Measurements from ENCODE around the gene U2AF2. TPM values are rescaled to one million over a fixed set of nuclear protein-coding genes. Genes with fewer than 3 reads are reported as not detected.

U2AF2 gene
- polyA plus RNA-seq, 3 donors = 5.3 to 166 (median 5.4) TPM

GRCh38 chr19:55652311-55653128, 2.3 kb upstream of the U2AF2 start:
- H4K20me1 ChIP-seq (ENCODE audit: insufficient read depth, low read length) = peaks cover 23% of the 10 kb centered on the region
- H3K4me2 ChIP-seq (replicated peaks; ENCODE audit: extremely low read depth, low read length, poor library complexity, severe bottlenecking) = peak overlapping the region; percentile 84
- H3K27ac ChIP-seq (ENCODE audit: low read depth in 1 of 2, low read length in 2 of 2) = no peak overlapping the region
- no peaks in the 10 kb centered on the region for H3K9me3 ChIP-seq (replicated peaks in 1 of 2; ENCODE audit: control insufficient read depth in 1 of 2, insufficient read depth in 1 of 2, low read length in 2 of 2)
- H3K9ac ChIP-seq (ENCODE audit: insufficient read depth, low read length, poor library complexity, severe bottlenecking) = no peak overlapping the region
- H3K27me3 ChIP-seq (ENCODE audit: control insufficient read depth in 2 of 2, insufficient read depth in 2 of 2, low read length in 2 of 2) = no peaks in the 10 kb centered on the region
- Mint-ChIP-seq H3K27me3 (ENCODE audit: low read depth in 3 of 3) (peaks cover 7 to 10% (median 8%) of the 10 kb centered on the region in 3 donors), H3K36me3 (peaks cover under 1 to 14% of the 10 kb centered on the region in 2 donors), H3K27ac (peak overlapping the region in 1 of 7 donors; percentile 41), H3K9me3 (peaks cover 0 to 2% (median 0%) of the 10 kb centered on the region in 7 donors), H3K4me1 (peaks cover 38% of the 10 kb centered on the region), H3K4me3 (no peak overlapping the region)
- peaks cover 26% of the 10 kb centered on the region for H3K79me2 ChIP-seq (ENCODE audit: insufficient read depth, low read length)
- intact Hi-C loops (cut with micrococcal nuclease) = loop anchor here in 1 of 2 donors (10.0 kb wide), 1 partner anchor 1458 kb away; the partner anchor contains the start of gene TSEN34
- DNase-seq = peak in 1 of 3 donors; percentile 14
- H3K4me3 ChIP-seq (replicated peaks in 1 of 3; ENCODE audit: low read depth in 2 of 3, low read length in 3 of 3) = no peak overlapping the region
- no peak for TF ChIP-seq CTCF (IDR thresholded peaks at IDR 0.05)
- H3K36me3 ChIP-seq (replicated peaks in 1 of 2; ENCODE audit: control insufficient read depth in 1 of 2, insufficient read depth in 2 of 2, low read length in 2 of 2) = peaks cover 0 to 3% of the 10 kb centered on the region in 2 donors
- H3K4me1 ChIP-seq (ENCODE audit: control insufficient read depth in 1 of 2, insufficient read depth in 2 of 2, low read length in 2 of 2) = peaks cover 42 to 47% of the 10 kb centered on the region in 2 donors
- WGBS (ENCODE audit: insufficient coverage) = 94% methylated on average over 61 of the region's 71 CpGs
- no peak overlapping the region for H2AFZ ChIP-seq (ENCODE audit: insufficient read depth, low read depth, low read length, poor library complexity, severe bottlenecking)

- Histone ChIP-seq H4K20me1 (ENCODE audit: insufficient read depth, low read length) (peaks cover 36% of the 10 kb centered on the region), H3K36me3 (replicated peaks in 1 of 2; ENCODE audit: control insufficient read depth in 1 of 2, insufficient read depth in 2 of 2, low read length in 2 of 2) (peaks cover 0 to 13% of the 10 kb centered on the region in 2 donors), H3K27me3 (ENCODE audit: control insufficient read depth in 2 of 2, insufficient read depth in 2 of 2, low read length in 2 of 2) (no peaks in the 10 kb centered on the region), H3K9me3 (replicated peaks in 1 of 2; ENCODE audit: control insufficient read depth in 1 of 2, insufficient read depth in 1 of 2, low read length in 2 of 2) (no peaks in the 10 kb centered on the region), H3K4me2 (replicated peaks; ENCODE audit: extremely low read depth, low read length, poor library complexity, severe bottlenecking) (peak overlapping the region; percentile 84), H3K4me3 (replicated peaks in 1 of 3; ENCODE audit: low read depth in 2 of 3, low read length in 3 of 3) (peak overlapping the region; percentile 43 to 89 (median 86)), H3K4me1 (ENCODE audit: control insufficient read depth in 1 of 2, insufficient read depth in 2 of 2, low read length in 2 of 2) (peaks cover 38 to 46% of the 10 kb centered on the region in 2 donors), H3K9ac (ENCODE audit: insufficient read depth, low read length, poor library complexity, severe bottlenecking) (peak overlapping the region; percentile 70), H2AFZ (ENCODE audit: insufficient read depth, low read depth, low read length, poor library complexity, severe bottlenecking) (peak overlapping the region; percentile 79), H3K79me2 (ENCODE audit: insufficient read depth, low read length) (peaks cover 39% of the 10 kb centered on the region), H3K27ac (ENCODE audit: low read depth in 1 of 2, low read length in 2 of 2) (peak overlapping the region; percentile 94 to 98)
- H3K27me3 Mint-ChIP-seq (ENCODE audit: low read depth in 3 of 3) = peaks cover 3 to 7% (median 4%) of the 10 kb centered on the region in 3 donors
- intact Hi-C loops (cut with micrococcal nuclease) = loop anchor here in 1 of 2 donors (2.0 to 10.0 kb wide), 2 partner anchors 23 to 1459 kb away; partner anchors contain the start of gene TSEN34
- H3K4me3 Mint-ChIP-seq = peak overlapping the region; percentile 98 to 99
- WGBS (ENCODE audit: insufficient coverage) = under 1% methylated on average over 57 of the region's 57 CpGs
- peaks cover 5 to 14% of the 10 kb centered on the region in 2 donors for H3K36me3 Mint-ChIP-seq
- H3K4me1 Mint-ChIP-seq = peaks cover 36% of the 10 kb centered on the region
- H3K27ac Mint-ChIP-seq = peak overlapping the region; percentile 96 to 100 (median 100)
- peak; percentile 98 for DNase-seq
- TF ChIP-seq CTCF (IDR thresholded peaks at IDR 0.05) = peak; percentile 100
- H3K9me3 Mint-ChIP-seq = peaks cover 0 to under 1% (median 0%) of the 10 kb centered on the region in 7 donors
Observed at GRCh38 chr19:55653651-55654322, 1.0 kb upstream of the U2AF2 start.

Data from CD14-positive monocyte (primary cell).